Measurements from ENCODE around the gene ADTRP.

ADTRP gene

DNA sequence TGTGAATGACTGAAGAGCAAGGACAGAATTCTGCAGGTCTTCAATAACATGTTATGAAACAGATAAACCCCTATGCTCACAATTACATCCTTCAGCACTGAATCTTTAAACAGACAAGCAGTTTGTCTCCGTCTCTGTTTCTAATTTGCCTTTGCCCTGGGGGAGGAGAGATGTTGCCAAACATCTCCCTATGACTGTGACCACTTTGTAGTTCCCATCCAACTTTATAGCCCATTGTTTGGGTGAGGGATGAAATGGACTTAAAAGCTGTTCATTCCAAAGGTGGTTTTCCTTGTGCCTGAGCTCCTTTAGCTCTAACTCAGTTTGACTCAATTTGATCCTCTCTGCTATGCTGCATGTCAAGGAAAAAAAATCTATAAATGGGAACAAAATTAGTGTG lies 19.5 kb upstream of the ADTRP start:
- Histone ChIP-seq H3K9ac (ENCODE audit: low read length) (no peak overlapping the region), H2AFZ (ENCODE audit: low read depth, low read length, severe bottlenecking) (no peak overlapping the region), H3K4me3 (ENCODE audit: insufficient read depth, low read length, poor library complexity, severe bottlenecking) (no peak overlapping the region), H3K9me2 (replicated peaks; ENCODE audit: insufficient read depth, low read length) (no peaks in the 10 kb centered on the region), H3F3A (ENCODE audit: insufficient read depth) (no peaks in the 10 kb centered on the region), H3K27me3 (ENCODE audit: low read length) (no peaks in the 10 kb centered on the region), H4K20me1 (ENCODE audit: low read depth, low read length) (no peaks in the 10 kb centered on the region), H3K4me2 (ENCODE audit: low read depth, low read length, poor library complexity, severe bottlenecking) (no peak overlapping the region), H3K79me2 (ENCODE audit: insufficient read depth, low read length) (no peaks in the 10 kb centered on the region), H3K9me3 (ENCODE audit: insufficient read depth, low read length) (no peaks in the 10 kb centered on the region), H3K27ac (ENCODE audit: low read depth, low read length) (no peak overlapping the region), H3K36me3 (ENCODE audit: low read length) (no peaks in the 10 kb centered on the region)
- no peak for TF ChIP-seq EZH2phosphoT487 (conservative IDR thresholded peaks at IDR 0.05; ENCODE audit: low read length)
- TF ChIP-seq, protein P1, sequence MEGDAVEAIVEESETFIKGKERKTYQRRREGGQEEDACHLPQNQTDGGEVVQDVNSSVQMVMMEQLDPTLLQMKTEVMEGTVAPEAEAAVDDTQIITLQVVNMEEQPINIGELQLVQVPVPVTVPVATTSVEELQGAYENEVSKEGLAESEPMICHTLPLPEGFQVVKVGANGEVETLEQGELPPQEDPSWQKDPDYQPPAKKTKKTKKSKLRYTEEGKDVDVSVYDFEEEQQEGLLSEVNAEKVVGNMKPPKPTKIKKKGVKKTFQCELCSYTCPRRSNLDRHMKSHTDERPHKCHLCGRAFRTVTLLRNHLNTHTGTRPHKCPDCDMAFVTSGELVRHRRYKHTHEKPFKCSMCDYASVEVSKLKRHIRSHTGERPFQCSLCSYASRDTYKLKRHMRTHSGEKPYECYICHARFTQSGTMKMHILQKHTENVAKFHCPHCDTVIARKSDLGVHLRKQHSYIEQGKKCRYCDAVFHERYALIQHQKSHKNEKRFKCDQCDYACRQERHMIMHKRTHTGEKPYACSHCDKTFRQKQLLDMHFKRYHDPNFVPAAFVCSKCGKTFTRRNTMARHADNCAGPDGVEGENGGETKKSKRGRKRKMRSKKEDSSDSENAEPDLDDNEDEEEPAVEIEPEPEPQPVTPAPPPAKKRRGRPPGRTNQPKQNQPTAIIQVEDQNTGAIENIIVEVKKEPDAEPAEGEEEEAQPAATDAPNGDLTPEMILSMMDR (IDR thresholded peaks at IDR 0.05; ENCODE audit: insufficient read depth, low read length, poor library complexity, severe bottlenecking) = no peak

DNA sequence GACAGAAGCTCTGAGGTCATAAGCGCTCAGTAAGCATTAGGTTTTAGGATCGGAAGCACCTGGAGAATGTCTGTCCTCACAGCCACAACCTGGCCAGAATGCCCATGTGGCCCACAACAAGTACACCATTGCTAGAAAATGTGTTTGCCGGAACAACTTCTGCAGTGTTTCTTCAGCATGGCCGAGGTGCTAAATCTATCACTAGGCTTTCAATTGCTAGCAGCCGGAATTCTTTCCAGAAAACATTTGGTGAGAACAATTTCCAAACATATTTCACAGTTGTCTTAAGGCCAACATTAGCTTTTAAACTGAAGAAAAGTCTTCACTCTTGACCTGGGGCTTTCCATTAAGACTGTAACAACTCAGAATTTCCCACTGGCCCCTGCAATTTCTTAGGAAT lies 18.2 kb upstream of the ADTRP start:
- Histone ChIP-seq H3K9me2 (replicated peaks; ENCODE audit: insufficient read depth, low read length) (no peaks in the 10 kb centered on the region), H3K9ac (ENCODE audit: low read length) (no peak overlapping the region), H3K4me2 (ENCODE audit: low read depth, low read length, poor library complexity, severe bottlenecking) (no peak overlapping the region), H3K4me3 (ENCODE audit: insufficient read depth, low read length, poor library complexity, severe bottlenecking) (no peak overlapping the region), H3K79me2 (ENCODE audit: insufficient read depth, low read length) (no peaks in the 10 kb centered on the region), H3K27ac (ENCODE audit: low read depth, low read length) (no peak overlapping the region), H3K36me3 (ENCODE audit: low read length) (no peaks in the 10 kb centered on the region), H4K20me1 (ENCODE audit: low read depth, low read length) (no peaks in the 10 kb centered on the region), H3K9me3 (ENCODE audit: insufficient read depth, low read length) (no peaks in the 10 kb centered on the region), H3F3A (ENCODE audit: insufficient read depth) (no peaks in the 10 kb centered on the region), H3K27me3 (ENCODE audit: low read length) (no peaks in the 10 kb centered on the region), H2AFZ (ENCODE audit: low read depth, low read length, severe bottlenecking) (no peak overlapping the region)
- TF ChIP-seq, protein P1 (IDR thresholded peaks at IDR 0.05; ENCODE audit: insufficient read depth, low read length, poor library complexity, severe bottlenecking) = no peak
- no peak for TF ChIP-seq EZH2phosphoT487 (conservative IDR thresholded peaks at IDR 0.05; ENCODE audit: low read length)

DNA sequence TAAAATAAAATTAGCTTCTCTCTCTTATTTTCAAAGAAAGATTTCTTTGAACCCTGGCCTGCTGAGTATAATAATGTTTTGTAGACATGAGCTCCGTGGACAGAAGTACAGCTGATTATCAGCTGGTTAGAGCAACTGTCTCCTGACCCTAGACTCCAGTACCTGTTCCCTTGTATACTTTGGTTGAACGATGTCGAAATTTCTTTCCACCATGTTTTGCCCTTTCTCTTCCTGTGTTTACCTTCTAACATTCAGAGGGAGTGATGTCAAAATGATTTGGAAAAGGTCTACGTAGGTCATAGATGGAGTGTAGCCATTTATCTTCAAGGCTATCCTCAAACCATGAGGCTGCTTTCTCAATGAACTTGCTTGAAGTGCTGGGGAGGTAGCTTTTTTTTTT lies 16.8 kb upstream of the ADTRP start:
- H3K9me2 ChIP-seq (replicated peaks; ENCODE audit: insufficient read depth, low read length) = no peaks in the 10 kb centered on the region
- no peak overlapping the region for H3K4me2 ChIP-seq (ENCODE audit: low read depth, low read length, poor library complexity, severe bottlenecking)
- no peak overlapping the region for H3K4me3 ChIP-seq (ENCODE audit: insufficient read depth, low read length, poor library complexity, severe bottlenecking)
- H3K36me3 ChIP-seq (ENCODE audit: low read length) = no peaks in the 10 kb centered on the region
- no peaks in the 10 kb centered on the region for H3K79me2 ChIP-seq (ENCODE audit: insufficient read depth, low read length)
- no peak for TF ChIP-seq EZH2phosphoT487 (conservative IDR thresholded peaks at IDR 0.05; ENCODE audit: low read length)
- TF ChIP-seq, protein P1 (IDR thresholded peaks at IDR 0.05; ENCODE audit: insufficient read depth, low read length, poor library complexity, severe bottlenecking) = no peak
- no peaks in the 10 kb centered on the region for H3K27me3 ChIP-seq (ENCODE audit: low read length)
- no peaks in the 10 kb centered on the region for H4K20me1 ChIP-seq (ENCODE audit: low read depth, low read length)
- no peak overlapping the region for H3K9ac ChIP-seq (ENCODE audit: low read length)
- no peaks in the 10 kb centered on the region for H3K9me3 ChIP-seq (ENCODE audit: insufficient read depth, low read length)
- no peak overlapping the region for H2AFZ ChIP-seq (ENCODE audit: low read depth, low read length, severe bottlenecking)
- H3K27ac ChIP-seq (ENCODE audit: low read depth, low read length) = no peak overlapping the region
- H3F3A ChIP-seq (ENCODE audit: insufficient read depth) = no peaks in the 10 kb centered on the region
